Thoracic aorta (tissue), 2 donors: ENCODE data around the gene USP49. TPM values are rescaled to one million over a fixed set of nuclear protein-coding genes. Genes with fewer than 3 reads are reported as not detected.
"Not testable (repeated sequence)": the region's sequence is repeated elsewhere in the genome, so short reads cannot be mapped to it uniquely, and the experiment has no call there.

ENCODE experiments used
- ATAC-seq: fragments of 150-250 bp; one replicate; pipeline ENCODE4 v1.8.0; 2017; ENCODE audit warnings: low read depth; ENCODE audit not compliant: insufficient number of reproducible peaks, low FRiP score
- DNase-seq: peaks from one replicate; pipeline ENCODE4 v3.0.0-alpha.2; 2020; ENCODE audit warnings: low spot score
- H3K27ac ChIP-seq, 2 donors: fragments of 200-600 bp; sonication (generic); 1 replicate in 1 of 2; 2 replicates in 1 of 2; pipeline ENCODE4 v1.5.1; 2016; ENCODE audit warnings: mild to moderate bottlenecking in 2 of 2, moderate library complexity in 2 of 2
- H3K27me3 ChIP-seq: fragments of 200-600 bp; sonication (generic); replicated peaks from 2 replicates; pipeline ENCODE4 v1.6.0; 2016; ENCODE audit warnings: mild to moderate bottlenecking; ENCODE audit not compliant: insufficient read depth
- H3K36me3 ChIP-seq: fragments of 200-600 bp; sonication (generic); one replicate; pipeline ENCODE4 v1.5.1; 2016
- H3K4me1 ChIP-seq, 2 donors: fragments of 200-600 bp; sonication (generic); 1 replicate in 1 of 2; 2 replicates in 1 of 2; pipeline versions ENCODE4 v1.5.1 to v1.6.0; 2016; ENCODE audit warnings: low read depth in 2 of 2, mild to moderate bottlenecking in 1 of 2; ENCODE audit not compliant: control insufficient read depth in 1 of 2
- H3K4me3 ChIP-seq: fragments of 200-600 bp; sonication (generic); 2 replicates; pipeline ENCODE4 v1.5.1; 2016; ENCODE audit warnings: mild to moderate bottlenecking
- H3K9me3 ChIP-seq: fragments of 200-600 bp; sonication (generic); 2 replicates; pipeline ENCODE4 v1.5.1; 2016
- total RNA-seq, 2 donors: library from RNA; depleted of rRNA; stranded (reverse); fragments of >200 nt; gene quantifications; one replicate each; pipeline versions ENCODE4 v1.1.0 to v1.2.3, GENCODE V29; 2016
- TF ChIP-seq, protein P1 (sequence below): fragments of 200-600 bp; sonication (generic); IDR thresholded peaks from one replicate; pipeline ENCODE4 v1.5.1; 2019; ENCODE audit warnings: antibody characterized with exemption

Gene USP49
- total RNA-seq, 2 donors from 2014 or later: 3.3 to 3.8 TPM

GRCh38 chr6:41770381-41771057 is 124.7 kb downstream of the USP49 start:
- ATAC-seq: no peak
- no peak overlapping the region for H3K27ac ChIP-seq
- H3K4me3 ChIP-seq: no peak overlapping the region
- TF ChIP-seq, protein P1, sequence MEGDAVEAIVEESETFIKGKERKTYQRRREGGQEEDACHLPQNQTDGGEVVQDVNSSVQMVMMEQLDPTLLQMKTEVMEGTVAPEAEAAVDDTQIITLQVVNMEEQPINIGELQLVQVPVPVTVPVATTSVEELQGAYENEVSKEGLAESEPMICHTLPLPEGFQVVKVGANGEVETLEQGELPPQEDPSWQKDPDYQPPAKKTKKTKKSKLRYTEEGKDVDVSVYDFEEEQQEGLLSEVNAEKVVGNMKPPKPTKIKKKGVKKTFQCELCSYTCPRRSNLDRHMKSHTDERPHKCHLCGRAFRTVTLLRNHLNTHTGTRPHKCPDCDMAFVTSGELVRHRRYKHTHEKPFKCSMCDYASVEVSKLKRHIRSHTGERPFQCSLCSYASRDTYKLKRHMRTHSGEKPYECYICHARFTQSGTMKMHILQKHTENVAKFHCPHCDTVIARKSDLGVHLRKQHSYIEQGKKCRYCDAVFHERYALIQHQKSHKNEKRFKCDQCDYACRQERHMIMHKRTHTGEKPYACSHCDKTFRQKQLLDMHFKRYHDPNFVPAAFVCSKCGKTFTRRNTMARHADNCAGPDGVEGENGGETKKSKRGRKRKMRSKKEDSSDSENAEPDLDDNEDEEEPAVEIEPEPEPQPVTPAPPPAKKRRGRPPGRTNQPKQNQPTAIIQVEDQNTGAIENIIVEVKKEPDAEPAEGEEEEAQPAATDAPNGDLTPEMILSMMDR: no peak
- H3K36me3 ChIP-seq: peaks cover 38% of the 10 kb centered on the region
- peaks cover 0 to 7% of the 10 kb centered on the region in 2 donors for H3K4me1 ChIP-seq
- no peaks in the 10 kb centered on the region for H3K27me3 ChIP-seq
- H3K9me3 ChIP-seq: no peaks in the 10 kb centered on the region
- DNase-seq: no peak

DNA sequence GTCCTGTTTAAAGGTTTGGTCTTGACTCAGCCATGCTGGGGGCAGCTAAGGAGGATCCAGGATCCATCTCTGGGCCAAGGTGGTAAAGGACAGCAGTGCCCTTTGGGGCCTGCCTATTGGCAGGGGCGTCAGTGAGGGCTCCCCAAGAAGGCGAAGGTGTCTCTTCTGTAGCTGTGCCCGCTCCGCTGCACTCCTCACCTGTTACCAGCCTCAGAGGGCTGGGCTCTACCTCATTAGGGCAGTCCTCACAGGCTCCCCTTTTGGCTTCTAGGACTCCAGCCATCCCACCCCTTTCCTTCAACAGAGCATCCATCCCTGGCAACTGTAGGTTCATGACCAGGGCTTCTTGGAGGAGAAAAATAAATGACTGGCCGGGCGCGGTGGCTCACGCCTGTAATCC is 125.8 kb downstream of the USP49 start:
- Histone ChIP-seq H3K27me3 (no peaks in the 10 kb centered on the region), H3K4me1 (peaks cover 0 to 7% of the 10 kb centered on the region in 2 donors), H3K36me3 (peaks cover 30% of the 10 kb centered on the region), H3K27ac (no peak overlapping the region), H3K9me3 (no peaks in the 10 kb centered on the region), H3K4me3 (no peak overlapping the region)
- TF ChIP-seq, protein P1: no peak
- DNase-seq (no peak), ATAC-seq (no peak)

- H3K4me1 ChIP-seq: peaks cover 0 to 7% of the 10 kb centered on the region in 2 donors
- no peak for DNase-seq
- TF ChIP-seq, protein P1: no peak
- H3K27ac ChIP-seq: no peak overlapping the region
- H3K4me3 ChIP-seq: no peak overlapping the region
- ATAC-seq: no peak
- no peaks in the 10 kb centered on the region for H3K27me3 ChIP-seq
- H3K9me3 ChIP-seq: no peaks in the 10 kb centered on the region
- peaks cover 26% of the 10 kb centered on the region for H3K36me3 ChIP-seq
Measured at GRCh38 chr6:41768545-41769308, 126.4 kb downstream of the USP49 start.

DNA sequence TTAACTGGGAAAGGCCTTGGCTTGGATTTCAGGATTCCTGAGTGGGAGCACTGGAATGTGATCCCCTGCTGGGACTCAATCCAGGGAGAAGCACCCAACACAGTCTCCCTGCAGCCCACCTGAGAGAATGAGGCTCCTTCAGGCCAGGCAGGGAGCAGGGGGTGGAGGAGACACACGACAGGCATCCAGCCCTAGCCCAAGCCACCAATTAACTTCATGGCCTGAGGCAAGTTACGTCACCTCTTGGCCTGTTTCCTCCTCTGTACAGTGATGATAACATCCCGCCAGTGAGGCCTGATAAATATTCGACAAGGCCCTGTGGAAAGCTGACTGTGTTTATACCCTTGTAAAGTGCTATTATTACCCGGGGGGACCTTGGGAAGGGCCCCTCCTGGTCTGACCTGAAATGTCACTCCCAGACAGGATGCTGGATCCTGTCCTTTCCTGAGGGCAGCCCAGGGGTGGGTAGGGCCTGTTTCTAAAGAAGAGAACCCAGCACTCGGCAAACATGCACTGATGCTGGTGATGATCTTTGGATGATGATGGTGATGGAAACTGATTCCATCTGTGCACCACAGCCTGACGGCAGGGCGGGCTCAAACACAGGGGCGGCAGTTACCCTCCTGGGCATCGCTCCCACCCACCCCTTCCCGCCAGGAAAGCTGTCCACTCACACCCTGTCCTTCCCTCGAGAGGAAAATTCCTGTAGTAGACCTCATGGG is 127.9 kb downstream of the USP49 start:
- H3K36me3 ChIP-seq: peaks cover 13% of the 10 kb centered on the region
- H3K27me3 ChIP-seq: no peaks in the 10 kb centered on the region
- TF ChIP-seq, protein P1: no peak
- H3K4me3 ChIP-seq: no peak overlapping the region
- DNase-seq (no peak), ATAC-seq (no peak)
- H3K9me3 ChIP-seq: no peaks in the 10 kb centered on the region
- peaks cover 0 to 7% of the 10 kb centered on the region in 2 donors for H3K4me1 ChIP-seq
- H3K27ac ChIP-seq: no peak overlapping the region

DNA sequence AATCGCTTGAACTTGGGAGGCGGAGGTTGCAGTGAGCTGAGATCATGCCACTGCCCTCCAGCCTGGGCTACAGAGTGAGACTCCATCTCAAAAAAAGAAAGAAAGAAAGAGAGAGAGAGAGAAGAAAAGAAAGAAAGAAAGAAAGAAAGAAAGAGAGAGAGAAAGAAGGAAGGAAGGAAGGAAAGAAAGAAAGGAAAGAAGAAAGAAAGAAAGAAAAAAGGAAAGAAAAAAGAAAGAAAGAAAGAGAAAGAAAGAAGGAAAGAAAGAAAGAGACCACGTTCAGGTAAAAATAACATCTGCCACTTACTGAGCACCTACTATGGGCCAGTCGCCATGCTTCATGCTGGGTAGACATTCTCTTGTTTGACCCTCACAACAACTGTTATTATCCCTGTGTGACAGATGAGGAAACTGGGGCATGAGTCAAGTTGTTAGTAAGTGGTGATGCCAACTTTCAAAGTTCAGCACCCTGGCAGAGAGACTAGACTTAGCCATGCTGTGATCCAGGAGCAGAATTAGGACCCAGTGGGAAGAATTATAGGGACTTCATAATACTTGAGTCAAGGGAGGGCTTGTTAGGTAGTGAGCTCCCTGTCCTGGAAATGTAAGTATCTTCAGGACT is 129.0 kb downstream of the USP49 start:
- not testable (repeated sequence) for H3K4me3 ChIP-seq, H3K4me1 ChIP-seq, H3K9me3 ChIP-seq, H3K36me3 ChIP-seq, DNase-seq, H3K27me3 ChIP-seq, ATAC-seq, H3K27ac ChIP-seq
